Nasal cavity respiratory epithelium epithelial cell of viscerocranial mucosa (primary cell): ENCODE measurements around the gene JPH2. TPM values are rescaled to one million over a fixed set of nuclear protein-coding genes. Genes with fewer than 3 reads are reported as not detected.

Experiments used
- total RNA-seq: library from RNA; depleted of rRNA; stranded (reverse); fragments of >200 nt; gene quantifications from 2 replicates; pipeline ENCODE4 v1.2.3, GENCODE V29; 2014

JPH2 gene
- total RNA-seq: 0.68 and 4.1 TPM in 2 replicates

DNA sequence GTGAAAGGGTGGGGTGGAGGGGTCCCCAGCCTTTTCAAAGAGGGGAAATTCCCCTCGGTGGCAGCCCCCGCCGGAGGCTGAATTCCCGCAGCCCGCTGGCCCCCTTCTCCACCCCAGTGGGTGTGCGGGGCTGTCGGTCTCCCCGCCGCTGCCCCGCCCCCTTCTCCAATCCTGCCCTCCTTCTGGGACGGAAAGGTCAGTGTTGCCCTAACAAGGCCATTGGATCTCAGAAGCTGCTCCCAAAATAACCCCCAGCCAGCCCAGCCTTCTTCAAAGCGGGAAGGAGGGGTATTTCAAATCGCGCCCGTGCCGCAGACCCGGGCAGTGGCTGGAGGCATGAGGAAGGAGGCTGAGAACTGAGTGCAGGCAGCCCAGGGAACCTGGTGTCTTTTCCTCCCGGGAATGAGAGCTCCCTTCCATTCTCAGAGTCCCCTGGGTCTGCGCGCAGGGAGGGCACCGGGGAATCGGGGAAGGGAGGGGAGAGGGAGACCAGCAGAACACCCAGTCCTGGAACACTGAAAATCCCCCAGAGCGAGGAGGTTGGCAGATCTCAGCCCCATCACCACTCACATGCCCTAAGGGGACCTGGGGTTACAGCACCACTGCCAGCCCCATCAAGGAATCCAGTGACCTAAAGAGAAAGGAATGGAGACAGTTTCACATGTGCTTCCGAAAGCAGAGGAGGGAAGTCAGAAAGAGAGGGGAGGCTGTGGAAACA lies at the start of gene JPH2:
JPH2 (minus strand) TSS at position 135 of the 718 bp plus-strand sequence. CDS start 483 bp downstream, outside the sequence.

DNA sequence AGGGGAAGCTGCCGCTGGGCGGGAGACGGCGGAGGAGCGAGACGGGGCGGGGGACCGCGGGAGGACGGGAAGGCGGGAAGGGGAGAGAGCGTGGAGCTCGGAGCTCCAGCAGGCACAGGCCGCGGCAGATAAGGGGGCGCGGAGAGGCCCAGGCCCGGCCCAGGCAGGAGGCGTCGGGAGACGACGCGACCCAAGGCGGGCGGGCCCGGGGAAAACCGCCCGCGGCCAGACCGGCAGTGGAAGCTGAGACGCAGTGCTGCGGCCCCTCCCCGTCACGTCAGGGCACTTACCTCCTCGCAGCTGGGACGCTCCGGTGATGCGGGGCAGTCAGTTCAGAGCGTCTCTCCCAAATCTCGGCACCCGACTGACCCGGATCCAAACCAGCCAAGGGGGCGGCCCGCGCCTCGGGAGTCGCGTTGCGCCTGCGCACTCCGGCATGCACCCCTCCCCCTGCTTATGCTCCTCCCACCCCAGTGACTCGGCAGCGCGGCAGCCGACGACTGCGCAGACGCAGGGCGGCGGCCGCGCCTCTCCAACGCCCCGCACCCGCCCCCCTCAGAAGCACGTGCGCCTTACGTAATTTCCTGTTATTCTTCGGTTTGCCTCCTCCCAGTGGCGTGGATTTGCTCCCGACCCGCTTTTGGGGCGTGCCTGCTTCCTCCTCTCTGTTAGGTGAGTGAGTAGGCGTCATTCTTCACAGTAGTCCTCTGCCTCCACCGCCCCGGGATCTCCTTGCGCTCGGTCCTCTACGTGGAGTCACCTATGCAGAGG lies 23.6 kb upstream of the JPH2 start, which contains the start of gene OSER1:
OSER1 (minus strand) TSS at position 366 of the 771 bp plus-strand sequence. CDS start 3,814 bp downstream, outside the sequence.

Other genes starting within 250 kb of the JPH2 start
- 41.8 and 71.1 TPM in 2 replicates for gene OSER1, start 23.6 kb upstream of the JPH2 start, total RNA-seq
- not detected in 2 replicates for gene GDAP1L1, start 60.1 kb upstream of the JPH2 start, total RNA-seq
- gene FITM2, start 124.0 kb upstream of the JPH2 start, total RNA-seq: 6.8 and 7.5 TPM in 2 replicates
- not detected in 2 replicates for gene R3HDML, start 149.9 kb upstream of the JPH2 start, total RNA-seq
- not detected in 2 replicates for gene HNF4A, start 168.5 kb upstream of the JPH2 start, total RNA-seq